GM18508 (cell line): ENCODE measurements around the gene ASIC4.

Source experiments
- ATAC-seq: cut with Tn5 transposase; IDR thresholded peaks from one replicate; pipeline ENCODE4 v1.9.1; 2021; ENCODE audit warnings: moderate number of reproducible peaks; ENCODE audit not compliant: insufficient read depth, unreplicated experiment

Gene ASIC4

DNA sequence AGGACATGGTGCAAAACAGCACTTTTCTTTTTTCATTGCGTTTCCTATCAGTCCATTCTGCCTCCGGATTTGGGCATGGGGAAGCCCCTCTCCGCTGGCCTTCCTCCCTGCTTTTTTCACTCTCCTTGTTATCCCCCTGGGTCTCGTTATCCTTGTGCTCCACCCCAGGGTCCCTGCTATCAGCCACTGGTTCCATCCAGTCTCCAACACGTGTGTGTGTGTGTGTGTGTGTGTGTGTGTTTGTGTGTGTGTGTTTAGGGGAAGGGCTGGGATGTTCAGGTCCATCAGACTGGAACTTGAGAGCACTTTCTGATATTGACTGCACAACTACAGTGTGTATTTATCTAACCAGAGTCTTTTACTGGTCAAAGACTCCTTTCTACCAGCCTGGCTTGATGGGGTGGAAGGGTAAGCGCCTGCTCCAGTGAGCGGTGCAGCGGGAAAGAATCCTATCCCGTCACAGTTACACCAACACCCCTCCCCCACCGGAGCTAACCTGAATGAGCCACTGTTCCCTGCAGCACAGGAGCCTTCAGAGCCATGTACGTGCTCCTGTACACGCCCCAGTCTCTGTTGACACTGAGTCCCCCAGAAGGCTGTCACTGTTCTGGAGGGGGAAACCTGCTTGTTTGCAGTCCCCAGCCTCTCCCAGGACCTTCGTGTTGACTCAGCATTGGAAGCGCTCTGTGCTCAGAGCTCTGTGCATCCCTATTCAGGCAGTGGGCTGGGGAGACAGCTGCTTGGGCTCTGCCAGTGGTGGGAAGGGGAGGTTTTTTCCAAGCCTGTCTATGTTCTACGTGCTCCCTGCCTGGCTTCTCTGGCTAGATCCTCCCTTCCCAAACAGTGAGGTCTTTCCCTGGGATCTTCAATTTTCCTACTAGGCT is 62.5 kb downstream of the ASIC4 start:
- no peak for ATAC-seq

DNA sequence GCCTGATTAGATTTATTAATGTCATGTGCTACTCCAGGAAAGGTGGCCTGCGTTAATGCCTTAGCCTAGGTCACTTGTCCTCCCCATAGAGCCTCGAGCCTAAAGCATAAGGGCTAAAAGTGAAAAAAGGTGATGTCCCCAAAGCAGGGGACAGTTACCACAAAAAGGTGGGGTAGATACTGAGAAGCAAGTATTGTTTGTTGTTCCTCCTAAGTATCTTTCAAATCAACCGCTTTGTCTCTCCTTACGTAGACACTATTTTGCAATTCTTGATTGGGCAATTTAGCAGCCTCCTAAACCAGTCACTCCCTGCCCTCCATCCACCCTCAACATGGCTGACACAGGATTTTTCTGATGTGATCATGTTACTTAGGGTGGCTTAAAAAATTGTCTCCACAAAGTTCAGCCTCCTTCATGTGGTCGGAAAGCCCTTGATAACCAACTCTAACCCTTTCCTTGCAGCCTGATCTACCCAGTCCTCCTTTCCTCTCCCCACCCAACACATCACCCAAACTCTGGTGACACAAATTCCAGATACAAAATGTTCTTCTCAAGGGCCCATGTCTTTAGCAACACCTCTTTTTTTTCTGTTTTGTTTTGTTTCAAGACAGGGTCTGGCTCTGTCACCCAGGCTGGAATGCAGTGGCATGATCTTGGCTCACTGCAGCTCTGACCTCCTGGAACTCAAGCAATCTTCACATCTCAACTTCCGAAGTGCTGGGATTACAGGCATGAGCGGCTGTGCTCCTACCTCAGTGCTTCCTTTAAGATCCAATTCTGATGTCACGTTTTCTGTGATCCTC is 64.7 kb downstream of the ASIC4 start:
- ATAC-seq: no peak

DNA sequence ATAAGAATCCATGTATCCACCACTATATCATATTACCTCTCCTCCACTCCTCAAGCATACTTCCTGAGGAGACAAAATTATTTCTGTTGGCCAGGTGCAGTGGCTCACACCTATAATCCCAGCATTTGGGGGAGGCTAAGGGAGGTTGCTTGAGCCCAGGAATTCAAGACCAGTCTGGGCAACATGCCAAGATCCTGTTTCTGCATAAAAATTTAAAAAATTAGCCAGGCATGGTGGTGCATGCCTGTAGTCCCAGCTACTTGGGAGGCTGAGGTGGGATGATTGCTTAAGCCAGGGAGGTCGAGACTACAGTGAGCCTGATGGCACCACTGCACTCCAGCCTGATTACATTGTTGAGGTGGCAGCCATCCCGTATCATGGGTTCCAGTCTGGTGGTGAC is 67.1 kb downstream of the ASIC4 start:
- no peak for ATAC-seq
